ENCODE data around the gene IFI35.

DNA sequence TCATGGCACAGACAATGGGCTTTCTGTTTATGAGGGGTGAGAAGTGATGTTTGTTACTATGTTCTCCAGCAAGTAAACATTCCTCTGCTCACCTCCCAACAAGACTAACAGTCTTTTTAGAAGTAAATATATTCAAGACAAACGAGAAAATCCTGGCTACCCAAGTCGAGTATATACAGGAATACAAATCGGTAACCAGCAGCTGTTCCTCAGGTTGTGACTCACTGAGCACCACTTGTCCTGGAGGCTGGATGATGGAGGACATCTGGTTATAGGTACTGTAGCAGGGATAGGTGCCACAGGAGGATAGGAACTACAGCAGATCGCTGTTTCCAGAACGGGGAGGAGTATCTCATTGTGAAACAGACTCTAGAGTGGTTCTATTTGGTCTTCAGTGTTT lies 13.7 kb upstream of the IFI35 start:
- TF ChIP-seq, protein P1, sequence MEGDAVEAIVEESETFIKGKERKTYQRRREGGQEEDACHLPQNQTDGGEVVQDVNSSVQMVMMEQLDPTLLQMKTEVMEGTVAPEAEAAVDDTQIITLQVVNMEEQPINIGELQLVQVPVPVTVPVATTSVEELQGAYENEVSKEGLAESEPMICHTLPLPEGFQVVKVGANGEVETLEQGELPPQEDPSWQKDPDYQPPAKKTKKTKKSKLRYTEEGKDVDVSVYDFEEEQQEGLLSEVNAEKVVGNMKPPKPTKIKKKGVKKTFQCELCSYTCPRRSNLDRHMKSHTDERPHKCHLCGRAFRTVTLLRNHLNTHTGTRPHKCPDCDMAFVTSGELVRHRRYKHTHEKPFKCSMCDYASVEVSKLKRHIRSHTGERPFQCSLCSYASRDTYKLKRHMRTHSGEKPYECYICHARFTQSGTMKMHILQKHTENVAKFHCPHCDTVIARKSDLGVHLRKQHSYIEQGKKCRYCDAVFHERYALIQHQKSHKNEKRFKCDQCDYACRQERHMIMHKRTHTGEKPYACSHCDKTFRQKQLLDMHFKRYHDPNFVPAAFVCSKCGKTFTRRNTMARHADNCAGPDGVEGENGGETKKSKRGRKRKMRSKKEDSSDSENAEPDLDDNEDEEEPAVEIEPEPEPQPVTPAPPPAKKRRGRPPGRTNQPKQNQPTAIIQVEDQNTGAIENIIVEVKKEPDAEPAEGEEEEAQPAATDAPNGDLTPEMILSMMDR (IDR thresholded peaks at IDR 0.05) = no peak
- TF ChIP-seq POLR2A (IDR thresholded peaks at IDR 0.05) = no peak
